GM12878 (cell line): Measurements from ENCODE around the gene NXN. TPM values are rescaled to one million over a fixed set of nuclear protein-coding genes. Genes with fewer than 3 reads are reported as not detected.
"Not testable (repeated sequence)": the region's sequence is repeated elsewhere in the genome, so short reads cannot be mapped to it uniquely, and the experiment has no call there.

ENCODE experiments used
- ATAC-seq: fragments of 200-7000 bp; cut with Tn5 transposase; 3 replicates; pipeline ENCODE4 v1.9.1; 2020; ENCODE audit warnings: mild to moderate bottlenecking, moderate library complexity
- BruUV-seq: library from RNA; stranded (reverse); fragments of 400-500 nt; replicated peaks from 2 replicates; lab custom pipeline; 2021; lab: Mats Ljungman, UMichigan
- CTCF ChIA-PET: fragments of 300-600 bp; sonication (Branson Sonifier 250); formaldehyde crosslinking; extraction: SDS; loops from one replicate; lab custom pipeline; 2021; ENCODE audit warnings: inconsistent platforms; lab: Yijun Ruan, JAX
- POLR2A ChIA-PET: fragments of 350-600 bp; formaldehyde crosslinking; extraction: SDS; loops from one replicate; lab custom pipeline; 2021; ENCODE audit warnings: inconsistent platforms; lab: Charles Lee
- RAD21 ChIA-PET: fragments of 300-600 bp; sonication (Branson Sonifier 250); formaldehyde crosslinking; loops from one replicate; lab custom pipeline; 2023; ENCODE audit warnings: antibody characterized with exemption; ENCODE audit not compliant: unreplicated experiment; lab: Charles Lee
- SMC1A ChIA-PET: fragments of 300-600 bp; sonication (Branson Sonifier 250); formaldehyde crosslinking; loops from one replicate; lab custom pipeline; 2023; ENCODE audit not compliant: unreplicated experiment, uncharacterized antibody; lab: Charles Lee
- DNase-seq: peaks from one replicate; pipeline ENCODE4 v3.0.0-alpha.2; 2011; ENCODE audit warnings: low read depth, low spot score
- FAIRE-seq: peaks from 3 replicates; lab custom pipeline; 2011; peaks lifted over from hg19 to GRCh38; lab: Jason Lieb, UNC
- H2AFZ ChIP-seq: 2 replicates; pipeline ENCODE4 v1.6.0; 2011; ENCODE audit warnings: low read depth, low read length, control low read depth; ENCODE audit not compliant: control insufficient read depth
- H3K27ac ChIP-seq: 2 replicates; pipeline ENCODE4 v1.5.1; 2011; ENCODE audit warnings: control low read depth; ENCODE audit not compliant: control insufficient read depth, insufficient read depth
- H3K27me3 ChIP-seq, 2 experiments: replicated peaks in 1 of 2; 2 replicates each; pipeline versions ENCODE4 v1.6.0 to v1.6.1; 2011; ENCODE audit warnings: low read length in 1 of 2; ENCODE audit not compliant: control insufficient read depth in 2 of 2, insufficient read depth in 2 of 2
- H3K36me3 ChIP-seq, 2 experiments: 2 replicates each; pipeline ENCODE4 v1.5.1; 2011; ENCODE audit warnings: low read length in 1 of 2; ENCODE audit not compliant: control insufficient read depth in 2 of 2, insufficient read depth in 2 of 2
- H3K4me1 ChIP-seq: 2 replicates; pipeline ENCODE4 v1.6.1; 2011; ENCODE audit warnings: mild to moderate bottlenecking, low read length, moderate library complexity, mixed read lengths; ENCODE audit not compliant: control insufficient read depth, insufficient read depth
- H3K4me2 ChIP-seq: 2 replicates; pipeline ENCODE4 v1.6.0; 2011; ENCODE audit warnings: control low read depth; ENCODE audit not compliant: control insufficient read depth, insufficient read depth
- H3K4me3 ChIP-seq: fragments of 200-600 bp; sonication (generic); 2 replicates; pipeline ENCODE4 v1.5.1; 2016
- H3K79me2 ChIP-seq: 2 replicates; pipeline ENCODE4 v1.6.0; 2011; ENCODE audit warnings: low read length; ENCODE audit not compliant: control insufficient read depth, insufficient read depth
- H3K9ac ChIP-seq: 2 replicates; pipeline ENCODE4 v1.8.0; 2011; ENCODE audit warnings: low read length, control low read depth, mixed read lengths; ENCODE audit not compliant: control insufficient read depth, insufficient read depth
- H3K9me3 ChIP-seq: replicated peaks from 3 replicates; pipeline ENCODE4 v1.5.1; 2011; ENCODE audit warnings: mild to moderate bottlenecking, low read length; ENCODE audit not compliant: control insufficient read depth, insufficient read depth
- H4K20me1 ChIP-seq: 2 replicates; pipeline ENCODE4 v1.6.0; 2011; ENCODE audit not compliant: control insufficient read depth, insufficient read depth
- ATF3 ChIP-seq: IDR thresholded peaks from 2 replicates; pipeline ENCODE4 v1.6.1; 2011; ENCODE audit warnings: low read depth, mild to moderate bottlenecking, low read length, moderate library complexity, borderline replicate concordance; ENCODE audit errors: extremely low read depth
- CHD2 ChIP-seq: IDR thresholded peaks from 2 replicates; pipeline ENCODE4 v1.6.1; 2011; ENCODE audit warnings: low read depth, low read length, improper control_type of control experiment, borderline replicate concordance
- E2F8 ChIP-seq: fragments of 450-650 bp; IDR thresholded peaks from 2 replicates; pipeline ENCODE4 v1.6.1; 2018; ENCODE audit warnings: mild to moderate bottlenecking, low read depth, moderate library complexity; ENCODE audit not compliant: partially characterized antibody
- EED ChIP-seq: sonication (generic); IDR thresholded peaks from 2 replicates; pipeline ENCODE4 v1.6.1; 2016; ENCODE audit warnings: antibody characterized with exemption, low read depth
- HDAC2 ChIP-seq: fragments of 200-600 bp; sonication (generic); IDR thresholded peaks from 2 replicates; pipeline ENCODE4 v1.6.1; 2017
- JUND ChIP-seq: IDR thresholded peaks from 2 replicates; pipeline ENCODE4 v1.6.1; 2012; ENCODE audit warnings: low read depth, mild to moderate bottlenecking, low read length, improper control_type of control experiment, moderate library complexity
- MYC ChIP-seq: IDR thresholded peaks from 2 replicates; pipeline ENCODE4 v1.6.1; 2011; ENCODE audit warnings: mild to moderate bottlenecking, low read length, moderate library complexity, inconsistent platforms; ENCODE audit not compliant: insufficient read depth, insufficient replicate concordance, insufficient read length, severe bottlenecking
- NR2C1 ChIP-seq: fragments of 450-650 bp; IDR thresholded peaks from 2 replicates; pipeline ENCODE4 v1.6.1; 2017; ENCODE audit warnings: antibody characterized with exemption, mild to moderate bottlenecking, moderate library complexity
- SREBF2 ChIP-seq: IDR thresholded peaks from 2 replicates; pipeline ENCODE4 v1.6.1; 2012; ENCODE audit warnings: mild to moderate bottlenecking, low read length
- TARDBP ChIP-seq: IDR thresholded peaks from 2 replicates; pipeline ENCODE4 v1.6.1; 2016; ENCODE audit warnings: borderline replicate concordance
- TBL1XR1 ChIP-seq: IDR thresholded peaks from 2 replicates; pipeline ENCODE4 v1.6.1; 2012; ENCODE audit warnings: low read depth, low read length, improper control_type of control experiment
- TCF7 ChIP-seq: IDR thresholded peaks from 2 replicates; pipeline ENCODE4 v1.6.1; 2014; ENCODE audit warnings: antibody characterized with exemption, borderline replicate concordance
- WGBS: methylation state at CpG from one replicate; pipeline ENCODE4 v1.1.6; 2016; ENCODE audit warnings: low lambda C conversion rate; ENCODE audit not compliant: insufficient replicate concordance, insufficient coverage; ENCODE audit errors: missing lambda C conversion rate; 5-methylcytosine and 5-hydroxymethylcytosine counted together
- in situ Hi-C: fragments of 300-500 bp; cut with MboI; formaldehyde crosslinking; loops from 9 replicates; pipeline ENCODE4 v1.14.3; 2018; ENCODE audit warnings: mixed read lengths
- intact Hi-C: fragments of 100-400 bp; cut with micrococcal nuclease; formaldehyde crosslinking; loops from one replicate; pipeline ENCODE4 v1.14.2; 2022; ENCODE audit not compliant: unreplicated experiment
- polyA plus RNA-seq, 11 experiments: library from polyadenylated mRNA; depleted of rRNA in 4 of 11; unstranded in 6 of 11; stranded (reverse) in 5 of 11; fragments of >200 nt; fragmentation: Nextera tagmentation in 4 of 11; fragmentation: Illumina TruSeq in 1 of 11; extraction: Ambion mirVana in 4 of 11; extraction: Trizol in 1 of 11; gene quantifications; 1 replicate in 1 of 11; 2 replicates in 10 of 11; pipeline versions ENCODE4 v1.2.1 to v1.2.3, GENCODE V29; 2011 to 2016; ENCODE audit warnings: inconsistent platforms in 2 of 11, missing spikeins in 2 of 11, low read depth in 1 of 11
- total RNA-seq, 4 experiments: library from RNA; depleted of rRNA in 3 of 4; stranded (reverse); fragments of >200 nt in 3 of 4; fragmentation: Illumina TruSeq in 1 of 4; extraction: Trizol in 1 of 4; gene quantifications; 2 replicates each; pipeline versions ENCODE4 v1.2.1 to v1.2.3, GENCODE V29; 2013 to 2021
- TF ChIP-seq, protein P1 (sequence below): fragments of 450-650 bp; IDR thresholded peaks from 2 replicates; pipeline ENCODE4 v1.6.1; 2017; ENCODE audit warnings: mild to moderate bottlenecking

NXN gene
- total and polyA plus RNA-seq, 10 of the 15 experiments (the other 5 are each of a cell fraction or from before 2014, with no cell fraction given), result 0.04 to 1.2 (median 0.30) TPM

GRCh38 chr17:996554-997344 lies 17.2 kb upstream of the NXN start, which contains the start of gene TIMM22 (continued):
- TF ChIP-seq MYC, result no peak
- TF ChIP-seq CHD2, result peak; percentile 95
- TF ChIP-seq TBL1XR1, result no peak
- TF ChIP-seq ATF3, result peak; percentile 51; the same call in 1 of the 2 replicates
- peak; percentile 74 for TF ChIP-seq E2F8
- TF ChIP-seq TCF7, result 0 out of 2 replicates have a peak, but pooled peaks have one; percentile 11
- peak; percentile 75 for TF ChIP-seq NR2C1
- no peak; the same call in 1 of the 2 replicates for TF ChIP-seq TARDBP
- no peak for TF ChIP-seq JUND
- TF ChIP-seq, protein P1, sequence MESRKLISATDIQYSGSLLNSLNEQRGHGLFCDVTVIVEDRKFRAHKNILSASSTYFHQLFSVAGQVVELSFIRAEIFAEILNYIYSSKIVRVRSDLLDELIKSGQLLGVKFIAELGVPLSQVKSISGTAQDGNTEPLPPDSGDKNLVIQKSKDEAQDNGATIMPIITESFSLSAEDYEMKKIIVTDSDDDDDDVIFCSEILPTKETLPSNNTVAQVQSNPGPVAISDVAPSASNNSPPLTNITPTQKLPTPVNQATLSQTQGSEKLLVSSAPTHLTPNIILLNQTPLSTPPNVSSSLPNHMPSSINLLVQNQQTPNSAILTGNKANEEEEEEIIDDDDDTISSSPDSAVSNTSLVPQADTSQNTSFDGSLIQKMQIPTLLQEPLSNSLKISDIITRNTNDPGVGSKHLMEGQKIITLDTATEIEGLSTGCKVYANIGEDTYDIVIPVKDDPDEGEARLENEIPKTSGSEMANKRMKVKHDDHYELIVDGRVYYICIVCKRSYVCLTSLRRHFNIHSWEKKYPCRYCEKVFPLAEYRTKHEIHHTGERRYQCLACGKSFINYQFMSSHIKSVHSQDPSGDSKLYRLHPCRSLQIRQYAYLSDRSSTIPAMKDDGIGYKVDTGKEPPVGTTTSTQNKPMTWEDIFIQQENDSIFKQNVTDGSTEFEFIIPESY, result no peak
- no peak for TF ChIP-seq SREBF2
- TF ChIP-seq HDAC2, result peak; percentile 95; the same call in 1 of the 2 replicates
- no peak for TF ChIP-seq EED

- DNase-seq, H2AFZ ChIP-seq, H3K27ac ChIP-seq, H3K27me3 ChIP-seq, H3K4me1 ChIP-seq, FAIRE-seq, H3K4me3 ChIP-seq, H4K20me1 ChIP-seq, BruUV-seq, POLR2A ChIA-PET, H3K36me3 ChIP-seq, ATAC-seq, H3K9ac ChIP-seq, RAD21 ChIA-PET, H3K4me2 ChIP-seq, H3K9me3 ChIP-seq, in situ Hi-C loops: not testable (repeated sequence)
- CTCF ChIA-PET, result interaction anchor here (2.3 to 3.3 kb wide), 3 partner anchors 15 to 213 kb away, joined by 9 to 25 read pairs (median 14); partner anchors contain the start of genes GLOD4, MRM3 and NXN
- intact Hi-C loops, result loop anchor here (5.0 kb wide), 1 partner anchor 213 kb away; the partner anchor contains the start of genes GLOD4 and MRM3
- WGBS, result 85% methylated on average over 8 of the region's 8 CpGs
- H3K79me2 ChIP-seq, result peaks cover 16% of the 10 kb centered on the region
- SMC1A ChIA-PET, result interaction anchor here (1.5 to 2.6 kb wide), 2 partner anchors 14 to 19 kb away, joined by 5 to 8 read pairs; no protein-coding TSS in a partner anchor
Measured at GRCh38 chr17:995324-995723, 15.7 kb upstream of the NXN start.
